A549 (cell line): ENCODE data around the gene HLA-G.

ENCODE experiments used
- CTCF ChIP-seq: fragments of >200 bp; sonication (Bioruptor Twin); formaldehyde crosslinking; IDR thresholded peaks from 3 replicates; pipeline ENCODE4 v1.5.1; 2016
- TF ChIP-seq, protein P1 (sequence below): IDR thresholded peaks from 2 replicates; pipeline ENCODE4 v1.6.1; 2012; ENCODE audit warnings: low read depth, borderline replicate concordance

- no peak for TF ChIP-seq CTCF
- TF ChIP-seq, protein P1, sequence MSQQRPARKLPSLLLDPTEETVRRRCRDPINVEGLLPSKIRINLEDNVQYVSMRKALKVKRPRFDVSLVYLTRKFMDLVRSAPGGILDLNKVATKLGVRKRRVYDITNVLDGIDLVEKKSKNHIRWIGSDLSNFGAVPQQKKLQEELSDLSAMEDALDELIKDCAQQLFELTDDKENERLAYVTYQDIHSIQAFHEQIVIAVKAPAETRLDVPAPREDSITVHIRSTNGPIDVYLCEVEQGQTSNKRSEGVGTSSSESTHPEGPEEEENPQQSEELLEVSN: no peak
These were observed 18.4 kb upstream of the HLA-G start for GRCh38 chr6:29809249-29809648.
